NCI-H748 (cell line): ENCODE data around the gene SLC24A4.

Experiments
- DNase-seq: peaks from one replicate; lab custom pipeline; 2025; ENCODE audit not compliant: unreplicated experiment; lab: John Stamatoyannopoulos, UW

Gene SLC24A4

GRCh38 chr14:92433407-92433806 is 110.4 kb downstream of the SLC24A4 start:
- no peak for DNase-seq

- no peak for DNase-seq
Measured at GRCh38 chr14:92435154-92435553, 112.2 kb downstream of the SLC24A4 start.

- DNase-seq: no peak
Measured at GRCh38 chr14:92436115-92436776, 113.3 kb downstream of the SLC24A4 start.

GRCh38 chr14:92437309-92437708 is 114.3 kb downstream of the SLC24A4 start:
- DNase-seq: no peak

GRCh38 chr14:92437729-92438285 is 114.8 kb downstream of the SLC24A4 start:
- DNase-seq: no peak

- DNase-seq: peak; percentile 38
Measured at GRCh38 chr14:92439537-92440344, 116.8 kb downstream of the SLC24A4 start.

GRCh38 chr14:92440345-92441003 is 117.5 kb downstream of the SLC24A4 start:
- peak; percentile 18 for DNase-seq

- no peak for DNase-seq
Measured at GRCh38 chr14:92441751-92442504, 119.0 kb downstream of the SLC24A4 start.

GRCh38 chr14:92443167-92443566 is 120.2 kb downstream of the SLC24A4 start:
- DNase-seq: no peak

- DNase-seq: no peak
Measured at GRCh38 chr14:92443741-92444140, 120.8 kb downstream of the SLC24A4 start.

GRCh38 chr14:92446771-92447170 is 123.8 kb downstream of the SLC24A4 start:
- DNase-seq: no peak

- no peak for DNase-seq
Measured at GRCh38 chr14:92447416-92448197, 124.6 kb downstream of the SLC24A4 start.

- no peak for DNase-seq
Measured at GRCh38 chr14:92448786-92449185, 125.8 kb downstream of the SLC24A4 start.

GRCh38 chr14:92449404-92450181 is 126.6 kb downstream of the SLC24A4 start:
- no peak for DNase-seq

- no peak for DNase-seq
Measured at GRCh38 chr14:92450351-92451070, 127.5 kb downstream of the SLC24A4 start.

- no peak for DNase-seq
Measured at GRCh38 chr14:92451245-92451644, 128.3 kb downstream of the SLC24A4 start.

- DNase-seq: no peak
Measured at GRCh38 chr14:92451755-92452154, 128.8 kb downstream of the SLC24A4 start.

- DNase-seq: no peak
Measured at GRCh38 chr14:92452471-92452870, 129.5 kb downstream of the SLC24A4 start.

GRCh38 chr14:92453691-92454090 is 130.7 kb downstream of the SLC24A4 start:
- no peak for DNase-seq
